BJ (cell line): ENCODE data around the gene CBL. TPM values are rescaled to one million over a fixed set of nuclear protein-coding genes. Genes with fewer than 3 reads are reported as not detected.

ENCODE experiments used
- CTCF ChIA-PET: fragments of 350-600 bp; formaldehyde crosslinking; extraction: SDS; loops from one replicate; lab custom pipeline; 2021; ENCODE audit warnings: antibody characterized with exemption, inconsistent platforms; lab: Yijun Ruan, JAX
- POLR2A ChIA-PET: fragments of 300-600 bp; sonication (Branson Sonifier 250); formaldehyde crosslinking; extraction: SDS; loops from one replicate; lab custom pipeline; 2021; ENCODE audit warnings: antibody characterized with exemption; lab: Charles Lee
- DNase-seq: peaks from one replicate; pipeline ENCODE4 v3.0.0-alpha.2; 2011; ENCODE audit warnings: low read depth
- H3K27me3 ChIP-seq: 2 replicates; pipeline ENCODE4 v1.6.0; 2011; ENCODE audit warnings: low read length; ENCODE audit not compliant: control insufficient read depth, insufficient read depth
- H3K36me3 ChIP-seq: 2 replicates; pipeline ENCODE4 v1.5.1; 2011; ENCODE audit warnings: low read length; ENCODE audit not compliant: control insufficient read depth, insufficient read depth
- H3K4me3 ChIP-seq: 2 replicates; pipeline ENCODE4 v1.5.1; 2011; ENCODE audit warnings: low read depth, mild to moderate bottlenecking, control low read depth, low read length
- CTCF ChIP-seq: IDR thresholded peaks from 2 replicates; pipeline ENCODE4 v1.5.1; 2011; ENCODE audit warnings: low read depth, mild to moderate bottlenecking, control low read depth, inconsistent platforms, low read length, moderate library complexity; ENCODE audit not compliant: insufficient read depth
- polyA plus RNA-seq: library from polyadenylated mRNA; depleted of rRNA; stranded (reverse); fragments of >200 nt; gene quantifications from 2 replicates; pipeline ENCODE4 v1.2.3, GENCODE V29; 2011

Gene CBL
- polyA plus RNA-seq, 1 experiment = 9.3 TPM

GRCh38 chr11:119309953-119310681, 104.0 kb downstream of the CBL start:
- DNase-seq = no peak
- H3K36me3 ChIP-seq = peaks cover 4% of the 10 kb centered on the region; the same call in 1 of the 2 replicates
- H3K4me3 ChIP-seq = no peak overlapping the region
- ChIA-PET POLR2A (no interaction called here), CTCF (interaction anchor here (1.3 to 1.6 kb wide), 2 partner anchors 11 to 28 kb away, joined by 4 to 5 read pairs; no protein-coding TSS in a partner anchor)
- H3K27me3 ChIP-seq = no peaks in the 10 kb centered on the region
- TF ChIP-seq CTCF = no peak

GRCh38 chr11:119310682-119311052, 104.5 kb downstream of the CBL start:
- peaks cover 2% of the 10 kb centered on the region; the same call in 1 of the 2 replicates for H3K27me3 ChIP-seq
- no peak for DNase-seq
- ChIA-PET POLR2A (no interaction called here), CTCF (interaction anchor here (1.3 to 1.6 kb wide), 2 partner anchors 10 to 27 kb away, joined by 4 to 5 read pairs; no protein-coding TSS in a partner anchor)
- peaks cover 4% of the 10 kb centered on the region; the same call in 1 of the 2 replicates for H3K36me3 ChIP-seq
- TF ChIP-seq CTCF = no peak
- no peak overlapping the region for H3K4me3 ChIP-seq

GRCh38 chr11:119314726-119315125, 108.6 kb downstream of the CBL start:
- no peaks in the 10 kb centered on the region for H3K36me3 ChIP-seq
- DNase-seq = no peak
- ChIA-PET POLR2A (no interaction called here), CTCF (interaction anchor here (0.7 to 2.5 kb wide), 5 partner anchors 8 to 158 kb away, joined by 3 to 10 read pairs (median 4); no protein-coding TSS in a partner anchor)
- no peak overlapping the region for H3K4me3 ChIP-seq
- peaks cover 2% of the 10 kb centered on the region for H3K27me3 ChIP-seq
- no peak for TF ChIP-seq CTCF

GRCh38 chr11:119315131-119316015, 109.2 kb downstream of the CBL start:
- Histone ChIP-seq H3K27me3 (peaks cover 2% of the 10 kb centered on the region), H3K4me3 (peak overlapping the region; percentile 48; the same call in 1 of the 2 replicates), H3K36me3 (no peaks in the 10 kb centered on the region)
- no peak for DNase-seq
- TF ChIP-seq CTCF = no peak; the same call in 1 of the 2 replicates
- ChIA-PET CTCF (interaction anchor here (1.3 to 2.5 kb wide), 5 partner anchors 8 to 158 kb away, joined by 3 to 10 read pairs (median 5); no protein-coding TSS in a partner anchor), POLR2A (no interaction called here)
